HG02885 (cell line): ENCODE results near the gene FAM171A2.
"Not testable (repeated sequence)": the region's sequence is repeated elsewhere in the genome, so short reads cannot be mapped to it uniquely, and the experiment has no call there.

Experiments
- ATAC-seq: cut with Tn5 transposase; IDR thresholded peaks from one replicate; pipeline ENCODE4 v1.9.1; 2021; ENCODE audit warnings: mild to moderate bottlenecking; ENCODE audit not compliant: unreplicated experiment, poor library complexity

The FAM171A2 gene

GRCh38 chr17:44384281-44384822 is 20.7 kb upstream of the FAM171A2 start:
- ATAC-seq, result no peak

DNA sequence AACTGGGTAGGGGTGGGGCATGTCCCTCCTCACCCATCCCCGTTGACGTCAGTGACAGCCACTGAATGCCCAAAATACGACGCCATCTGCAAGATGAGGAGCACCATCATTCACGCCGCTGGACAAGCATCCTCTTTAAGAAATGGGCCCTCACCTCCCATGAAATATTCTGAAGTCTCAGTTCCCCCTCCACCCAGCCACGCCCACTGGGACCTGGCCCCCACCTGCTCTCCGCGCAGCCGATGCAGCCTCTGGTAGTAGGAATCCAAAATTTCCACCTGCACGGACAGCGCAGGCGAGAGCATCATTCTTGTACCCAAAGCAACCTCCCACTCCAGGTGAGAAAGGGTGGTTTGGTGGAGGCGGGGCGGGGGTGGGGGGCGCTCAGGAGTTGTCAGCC is 20.2 kb upstream of the FAM171A2 start:
- ATAC-seq, result no peak

DNA sequence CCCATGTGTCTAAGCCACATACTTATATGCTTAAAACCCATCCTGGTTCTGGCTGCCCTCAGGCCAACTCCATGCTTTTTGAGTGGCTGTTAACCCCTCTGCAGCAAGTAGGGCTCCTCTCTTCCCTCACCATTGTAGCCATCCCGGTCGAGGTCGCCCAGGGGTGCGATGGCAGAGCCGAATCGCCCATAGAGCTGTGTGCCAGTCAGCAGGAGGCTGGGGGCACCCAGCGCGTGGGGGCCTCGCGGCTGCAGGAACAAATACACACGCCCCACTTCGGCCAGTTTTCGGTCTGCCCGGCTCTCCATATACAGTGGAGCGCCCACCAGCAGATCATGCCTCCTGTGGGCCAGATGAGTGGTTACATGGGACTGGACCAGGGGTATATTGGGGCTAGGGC is 19.7 kb upstream of the FAM171A2 start:
- no peak for ATAC-seq

- no peak for ATAC-seq
Measured at GRCh38 chr17:44382917-44383316, 19.3 kb upstream of the FAM171A2 start.

DNA sequence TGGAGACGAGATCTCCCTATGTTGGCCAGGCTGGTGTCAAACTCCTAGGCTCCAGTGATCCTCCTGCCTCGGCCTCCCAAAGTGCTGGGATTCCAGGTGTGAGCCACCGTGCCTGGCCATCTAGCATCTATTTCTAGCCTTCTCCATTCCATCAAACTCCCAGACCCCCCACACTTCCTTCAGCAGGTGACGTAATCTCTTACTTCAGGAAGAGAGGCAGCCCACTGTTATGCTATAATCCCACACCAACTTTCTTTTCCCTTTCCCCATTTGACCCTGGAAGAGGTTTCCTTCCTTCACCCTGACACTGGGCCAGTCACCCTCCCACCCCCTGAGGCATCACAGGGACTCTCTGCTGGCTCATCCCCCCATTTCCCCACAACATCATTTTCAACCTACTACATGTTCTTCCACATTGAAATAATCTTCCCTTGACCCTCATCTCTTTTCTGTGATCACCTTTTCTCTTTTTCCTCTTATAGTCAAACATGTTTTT is 18.2 kb upstream of the FAM171A2 start:
- ATAC-seq, result no peak

DNA sequence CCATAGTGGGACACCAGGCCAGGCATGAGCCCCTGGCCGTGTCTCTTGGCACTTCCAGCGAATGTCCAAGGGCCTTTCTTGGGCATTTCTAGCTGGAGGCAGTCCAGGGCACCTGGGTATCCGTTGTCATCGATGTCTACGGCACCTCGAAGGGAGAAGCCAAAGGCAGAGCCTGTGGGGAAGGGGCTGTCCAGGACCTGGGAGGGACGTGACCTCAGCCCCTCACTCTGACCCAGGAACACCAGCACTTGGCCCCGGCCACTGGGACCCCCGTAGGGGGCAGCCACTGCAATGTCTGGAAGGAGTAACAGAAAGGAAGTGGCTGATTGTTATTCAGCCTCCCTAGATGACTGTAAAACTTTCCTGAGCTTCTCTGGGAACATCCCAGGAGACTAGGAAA is 17.1 kb upstream of the FAM171A2 start:
- ATAC-seq, result no peak

DNA sequence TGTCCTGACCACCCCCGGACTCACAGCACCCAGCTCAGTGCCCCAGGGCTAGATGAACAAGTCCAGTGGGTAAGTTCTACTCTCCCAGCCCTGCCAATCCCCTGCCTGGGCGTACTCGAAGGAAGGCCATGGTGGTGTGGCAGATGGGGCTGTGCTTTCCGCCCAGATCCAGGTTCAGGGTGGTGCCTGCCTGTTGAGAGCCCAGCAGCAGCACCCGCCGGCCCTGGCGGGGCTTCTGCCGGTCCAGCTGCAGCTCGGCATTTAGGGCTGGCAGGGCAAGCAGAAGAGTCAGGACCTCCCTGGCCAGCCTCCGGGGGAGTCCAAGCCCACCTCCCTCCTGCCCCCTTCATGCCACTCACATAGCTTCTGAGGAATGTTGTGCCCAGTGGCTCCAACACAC is 16.2 kb upstream of the FAM171A2 start:
- ATAC-seq, result no peak

DNA sequence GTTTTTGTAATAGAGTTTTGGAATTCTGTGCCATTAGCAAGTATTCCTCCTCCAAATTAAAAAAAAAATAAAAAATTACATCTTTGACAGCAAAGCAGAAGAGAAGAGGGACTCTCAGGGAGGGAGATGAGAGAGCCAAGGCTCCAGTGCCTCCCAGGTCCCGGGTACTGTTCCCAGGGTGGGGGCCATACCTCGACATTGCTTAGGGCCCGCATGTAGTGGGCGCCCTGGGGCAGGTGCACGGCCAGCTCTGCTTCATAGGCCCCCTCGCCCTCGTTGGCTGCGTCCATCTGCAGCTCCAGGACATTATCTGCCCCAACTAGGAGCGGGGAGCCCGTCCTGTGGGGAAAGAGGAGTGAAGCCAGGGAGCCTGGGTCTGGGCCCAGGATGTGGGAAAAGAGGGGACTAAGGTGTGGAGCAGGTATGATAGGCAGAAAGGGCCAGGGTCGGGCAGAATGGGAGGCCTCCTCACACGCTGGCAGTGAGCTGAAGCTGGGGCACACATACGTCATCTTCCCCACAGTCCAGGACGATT is 14.6 kb upstream of the FAM171A2 start:
- no peak for ATAC-seq

- no peak for ATAC-seq
Measured at GRCh38 chr17:44376779-44377178, 13.1 kb upstream of the FAM171A2 start.

GRCh38 chr17:44376124-44376523 is 12.5 kb upstream of the FAM171A2 start:
- no peak for ATAC-seq

DNA sequence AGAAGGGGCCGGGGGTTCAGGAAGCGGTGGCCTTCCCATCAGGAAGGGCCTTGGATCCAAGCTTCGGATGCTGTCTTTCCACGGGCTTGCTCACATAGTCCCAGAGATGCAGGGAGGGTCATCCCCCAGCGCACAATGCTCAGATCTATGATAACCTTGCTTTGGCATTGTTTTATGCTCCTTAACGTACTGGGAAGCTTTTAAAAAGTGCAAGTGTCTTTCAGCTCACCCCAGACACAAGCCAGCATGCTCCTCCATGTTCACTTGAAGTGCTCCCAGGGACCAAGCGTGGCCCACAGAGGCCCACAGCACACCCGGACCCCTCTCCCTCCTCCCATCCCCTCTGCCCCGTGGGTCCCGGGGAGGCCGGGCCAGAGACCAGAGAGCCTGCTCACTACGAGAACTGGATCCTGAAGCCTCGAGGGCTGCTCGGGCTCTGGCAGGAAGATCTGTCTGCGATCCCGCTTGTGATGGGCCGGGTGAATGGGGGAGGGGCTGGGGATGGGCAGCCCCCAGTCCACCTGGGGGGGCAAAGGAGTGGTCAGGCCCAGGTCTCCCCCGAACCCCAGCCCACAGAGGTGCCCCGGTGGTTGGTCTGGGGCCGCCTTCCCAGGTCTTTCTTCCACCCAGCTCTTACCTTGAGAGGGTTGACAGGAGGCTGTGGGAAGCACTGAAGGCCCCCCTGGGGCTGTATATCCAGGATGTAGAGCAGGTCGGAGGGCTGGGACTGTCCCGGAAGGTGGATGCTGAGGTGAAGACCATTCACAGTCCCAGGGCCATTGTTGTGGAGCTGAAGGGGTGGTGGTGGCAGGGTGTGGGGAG is 11.8 kb upstream of the FAM171A2 start:
- no peak for ATAC-seq

GRCh38 chr17:44374306-44375195 is 10.9 kb upstream of the FAM171A2 start:
- no peak for ATAC-seq

DNA sequence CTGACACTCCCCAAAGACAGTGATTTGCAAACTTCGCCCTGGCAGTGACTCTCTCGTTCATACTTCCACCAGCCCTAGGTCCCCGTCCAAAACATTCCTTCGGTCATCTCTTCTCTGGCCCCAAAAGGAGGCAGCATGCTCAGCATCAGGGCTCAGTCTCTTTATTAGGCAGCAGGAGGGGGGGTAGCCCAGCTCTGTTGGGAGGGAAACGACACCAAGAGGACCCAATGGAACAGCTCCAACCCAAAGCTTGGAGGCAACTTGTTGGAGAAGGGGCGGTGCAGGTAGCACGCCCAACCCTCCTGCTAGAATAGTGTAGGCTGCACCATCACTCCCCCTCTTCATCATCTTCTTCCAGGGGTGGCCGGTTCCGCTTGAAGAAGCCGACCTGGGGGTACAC is 8.4 kb upstream of the FAM171A2 start:
- no peak for ATAC-seq

GRCh38 chr17:44369414-44370023 is 5.9 kb upstream of the FAM171A2 start:
- ATAC-seq, result not testable (repeated sequence)

GRCh38 chr17:44368391-44369243 is 5.0 kb upstream of the FAM171A2 start:
- not testable (repeated sequence) for ATAC-seq

DNA sequence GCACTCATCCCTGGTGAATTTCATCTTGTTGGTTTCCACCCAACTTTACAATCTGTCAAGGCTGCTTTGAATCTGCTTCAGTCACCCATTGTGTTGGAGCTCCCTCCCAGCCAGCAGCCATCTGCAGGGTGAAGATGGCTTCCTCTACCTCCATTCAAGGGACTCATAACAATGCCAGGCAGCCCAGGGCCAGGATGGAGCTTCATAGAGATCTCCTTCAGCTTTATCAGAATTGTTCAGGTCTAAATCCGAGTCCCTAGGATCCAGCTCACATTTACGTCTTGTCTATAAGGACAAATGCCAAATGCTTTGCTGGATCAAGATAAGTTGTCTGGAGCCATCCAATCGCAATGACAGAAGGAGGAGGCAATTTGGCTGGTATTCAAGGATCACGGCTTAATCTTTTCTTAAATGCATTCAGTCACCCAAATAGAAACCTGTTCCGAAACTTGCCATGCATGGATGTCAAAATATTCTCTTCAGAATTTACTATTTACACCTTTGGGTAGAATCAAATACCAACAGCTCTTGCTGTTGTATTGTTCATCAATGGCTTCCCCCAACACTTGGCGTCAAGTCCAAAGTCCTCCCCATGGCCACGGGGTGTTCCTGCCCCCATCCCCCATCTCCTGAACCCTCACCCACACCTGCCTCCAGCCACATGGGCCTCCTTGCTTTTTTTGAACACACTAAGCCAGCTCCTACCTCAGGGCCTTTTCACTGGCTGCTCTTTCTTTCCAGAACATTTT is 3.8 kb upstream of the FAM171A2 start:
- no peak for ATAC-seq

DNA sequence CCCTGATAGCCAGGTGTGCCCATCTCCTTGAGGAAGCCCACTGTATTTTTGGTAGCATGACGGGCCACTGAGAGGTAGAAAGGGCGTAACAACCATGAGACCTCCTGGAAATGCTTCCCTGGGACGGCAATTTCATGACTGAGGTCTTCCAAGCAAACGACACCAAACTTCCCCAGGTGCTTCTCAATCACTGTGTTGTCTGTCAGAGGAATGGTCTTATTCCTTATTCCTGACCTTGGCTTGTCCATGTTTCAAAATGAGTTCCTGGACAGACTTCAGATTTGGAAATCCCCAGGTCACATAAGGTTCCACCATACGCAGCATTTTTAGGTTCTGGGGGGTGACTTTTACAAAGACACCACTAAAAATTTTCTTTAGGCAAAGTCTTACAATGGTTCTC is 1.4 kb upstream of the FAM171A2 start:
- ATAC-seq, result not testable (repeated sequence)

- ATAC-seq, result no peak
Measured at GRCh38 chr17:44362949-44363612, 572 bp downstream of the FAM171A2 start.
